ENCODE results near the gene SRF. TPM values are rescaled to one million over a fixed set of nuclear protein-coding genes. Genes with fewer than 3 reads are reported as not detected.
A peak's percentile ranks its signal among the peaks of the same experiment; 100 is the strongest.

SRF gene
- total RNA-seq, 2 donors from 2014 or later = 40.5 to 56.3 TPM

- 26% methylated on average over 11 of the region's 11 CpGs for WGBS
- H3K9me3 ChIP-seq = no peaks in the 10 kb centered on the region
- H3K27me3 ChIP-seq (replicated peaks; ENCODE audit: insufficient read depth) = no peaks in the 10 kb centered on the region
- peaks cover 4 to 15% of the 10 kb centered on the region in 2 donors for H3K36me3 ChIP-seq
- intact Hi-C loops (cut with DNase I) = loop anchor here (5.0 kb wide), 1 partner anchor 161 kb away; the partner anchor contains the start of genes KLHDC3 and MEA1
- peak overlapping the region; percentile 36 to 98 for H3K4me3 ChIP-seq
- no peak for DNase-seq (ENCODE audit: low spot score)
- TF ChIP-seq POLR2A (IDR thresholded peaks at IDR 0.05) (no peak), POLR2AphosphoS5 (IDR thresholded peaks at IDR 0.05) (no peak), CTCF (IDR thresholded peaks at IDR 0.05) (no peak)
- peak overlapping the region; percentile 99 to 100 for H3K27ac ChIP-seq
- peaks cover 11% of the 10 kb centered on the region for H3K4me1 ChIP-seq (replicated peaks)
Measured at GRCh38 chr6:43173591-43174262, 2.7 kb downstream of the SRF start.

- Histone ChIP-seq H3K36me3 (peaks cover 9 to 23% of the 10 kb centered on the region in 2 donors), H3K9me3 (no peaks in the 10 kb centered on the region), H3K4me3 (peak overlapping the region; percentile 36 to 98), H3K4me1 (replicated peaks) (peaks cover 11% of the 10 kb centered on the region), H3K27ac (peak overlapping the region; percentile 99 to 100), H3K27me3 (replicated peaks; ENCODE audit: insufficient read depth) (no peaks in the 10 kb centered on the region)
- intact Hi-C loops (cut with DNase I) = loop anchor here (5.0 kb wide), 1 partner anchor 162 kb away; the partner anchor contains the start of genes KLHDC3 and MEA1
- whole genome bisulfite sequencing = 0% methylated on average over 29 of the region's 32 CpGs
- DNase-seq (ENCODE audit: low spot score) = peak; percentile 99
- TF ChIP-seq CTCF (IDR thresholded peaks at IDR 0.05) (peak; percentile 31 to 79 (median 48)), POLR2A (IDR thresholded peaks at IDR 0.05) (peak; percentile 88), POLR2AphosphoS5 (IDR thresholded peaks at IDR 0.05) (peak; percentile 99)
Measured at GRCh38 chr6:43174263-43175112, 3.4 kb downstream of the SRF start.

- Histone ChIP-seq H3K27ac (no peak overlapping the region), H3K9me3 (no peaks in the 10 kb centered on the region), H3K36me3 (peaks cover 9 to 29% of the 10 kb centered on the region in 2 donors), H3K4me3 (no peak overlapping the region), H3K27me3 (replicated peaks; ENCODE audit: insufficient read depth) (no peaks in the 10 kb centered on the region), H3K4me1 (replicated peaks) (peaks cover 11% of the 10 kb centered on the region)
- DNase-seq (ENCODE audit: low spot score) = no peak
- WGBS = 92% methylated on average over 11 of the region's 11 CpGs
- intact Hi-C loops (cut with DNase I) = no loop called here
- TF ChIP-seq POLR2A (IDR thresholded peaks at IDR 0.05) (no peak), POLR2AphosphoS5 (IDR thresholded peaks at IDR 0.05) (no peak), CTCF (IDR thresholded peaks at IDR 0.05) (no peak)
Measured at GRCh38 chr6:43175676-43176422, 4.8 kb downstream of the SRF start.

- Histone ChIP-seq H3K9me3 (no peaks in the 10 kb centered on the region), H3K36me3 (peaks cover 9 to 29% of the 10 kb centered on the region in 2 donors), H3K27me3 (replicated peaks; ENCODE audit: insufficient read depth) (no peaks in the 10 kb centered on the region), H3K27ac (no peak overlapping the region), H3K4me1 (replicated peaks) (peaks cover 11% of the 10 kb centered on the region), H3K4me3 (no peak overlapping the region)
- 95% methylated on average over 6 of the region's 6 CpGs for WGBS
- intact Hi-C loops (cut with DNase I) = no loop called here
- DNase-seq (ENCODE audit: low spot score) = no peak
- TF ChIP-seq POLR2AphosphoS5 (IDR thresholded peaks at IDR 0.05) = no peak
- TF ChIP-seq POLR2A (IDR thresholded peaks at IDR 0.05) = no peak
- TF ChIP-seq CTCF (IDR thresholded peaks at IDR 0.05) = no peak
Measured at GRCh38 chr6:43176423-43176786, 5.3 kb downstream of the SRF start.

Data from prostate gland (tissue), 2 donors.